Activated naive CD8-positive, alpha-beta T cell treated with anti-CD3 and anti-CD28 coated beads, Interleukin-2, amount 10 ng/mL, durations not matched to agents 7 days and 5 days (primary cell): ENCODE results near the gene CAV3. TPM values are rescaled to one million over a fixed set of nuclear protein-coding genes. Genes with fewer than 3 reads are reported as not detected.

Experiments used
- ATAC-seq: fragments of 150-1000 bp; cut with Tn5 transposase; one replicate; pipeline ENCODE4 v1.10.0; 2021; ENCODE audit warnings: low read depth, moderate library complexity
- POLR2A ChIA-PET: fragments of 350-600 bp; sonication (Branson Sonifier 250); formaldehyde crosslinking; loops from one replicate; lab custom pipeline; 2021; ENCODE audit warnings: antibody characterized with exemption; lab: Charles Lee
- DNase-seq: peaks from one replicate; pipeline ENCODE4 v3.0.0; 2021
- H3K27ac Mint-ChIP-seq: one replicate; pipeline ENCODE4 v1.8.0; 2022; ENCODE audit warnings: mild to moderate bottlenecking, mixed read lengths
- H3K27me3 Mint-ChIP-seq: one replicate; pipeline ENCODE4 v1.8.0; 2022; ENCODE audit warnings: mild to moderate bottlenecking, moderate library complexity, mixed read lengths
- H3K36me3 Mint-ChIP-seq: one replicate; pipeline ENCODE4 v1.8.0; 2021; ENCODE audit warnings: mild to moderate bottlenecking, mixed read lengths
- H3K4me1 Mint-ChIP-seq: one replicate; pipeline ENCODE4 v1.8.0; 2021; ENCODE audit warnings: mixed read lengths
- H3K4me3 Mint-ChIP-seq: one replicate; pipeline ENCODE4 v1.8.0; 2022; ENCODE audit warnings: mild to moderate bottlenecking, moderate library complexity, mixed read lengths
- H3K9me3 Mint-ChIP-seq: one replicate; pipeline ENCODE4 v1.8.0; 2021; ENCODE audit warnings: mixed read lengths
- total RNA-seq, 2 experiments: library from RNA; stranded (reverse); gene quantifications; one replicate each; pipeline ENCODE4 v1.2.3, GENCODE V29; 2021

CAV3 gene
- total RNA-seq, 2 experiments from 2014 or later: not detected

DNA sequence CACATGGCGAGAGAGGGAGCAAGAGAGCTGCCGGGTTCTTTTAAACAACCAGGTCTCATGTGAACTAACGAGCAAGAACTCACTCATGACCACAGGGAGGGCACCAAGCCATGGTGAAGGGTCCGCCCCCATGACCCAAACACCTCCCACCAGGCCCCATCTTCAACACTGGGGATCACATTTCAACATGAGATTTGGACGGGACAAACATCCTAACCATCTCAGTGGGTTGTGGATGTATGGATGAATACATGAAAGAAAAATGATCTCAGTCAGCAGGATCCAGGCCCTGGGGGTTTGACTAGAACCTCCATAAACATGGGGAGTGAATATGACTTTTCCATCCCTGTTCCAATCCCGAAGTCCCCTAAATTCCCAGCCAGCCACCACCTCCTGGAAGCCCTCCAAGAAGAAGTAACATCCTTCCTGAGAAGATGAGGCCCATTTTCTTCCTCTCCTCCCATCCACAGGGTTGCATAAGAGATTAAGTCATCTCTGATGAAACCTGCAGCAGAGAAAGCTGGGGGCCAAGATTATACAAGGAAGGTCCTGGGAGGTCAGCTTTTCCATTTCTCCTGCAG is 9.5 kb downstream of the CAV3 start:
- no peak overlapping the region for H3K4me3 Mint-ChIP-seq
- peaks cover 2% of the 10 kb centered on the region for H3K4me1 Mint-ChIP-seq
- DNase-seq (no peak), ATAC-seq (no peak)
- H3K36me3 Mint-ChIP-seq: no peaks in the 10 kb centered on the region
- POLR2A ChIA-PET: no interaction called here
- no peaks in the 10 kb centered on the region for H3K9me3 Mint-ChIP-seq
- no peak overlapping the region for H3K27ac Mint-ChIP-seq
- H3K27me3 Mint-ChIP-seq: peaks cover 9% of the 10 kb centered on the region

DNA sequence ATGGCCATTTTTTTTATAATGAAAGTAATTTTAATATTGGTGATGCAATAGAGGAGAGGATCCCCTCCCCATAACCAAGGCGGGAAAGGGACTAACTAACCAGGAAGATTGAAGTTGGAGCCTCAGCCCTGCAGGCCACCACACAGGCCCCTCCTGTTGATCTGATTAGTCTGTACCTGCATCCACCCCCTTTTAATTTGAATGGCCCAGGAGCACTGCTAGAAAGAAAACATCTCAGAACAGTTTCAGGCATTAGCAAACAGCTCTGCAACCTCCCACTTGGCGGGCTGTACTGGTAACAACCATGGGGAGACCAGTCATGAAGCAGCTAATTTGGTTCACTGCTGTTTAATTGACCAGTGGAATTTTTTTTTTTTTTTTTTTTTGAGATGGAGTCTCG is 10.3 kb downstream of the CAV3 start:
- no peak overlapping the region for H3K27ac Mint-ChIP-seq
- H3K4me3 Mint-ChIP-seq: no peak overlapping the region
- H3K36me3 Mint-ChIP-seq: no peaks in the 10 kb centered on the region
- H3K27me3 Mint-ChIP-seq: peaks cover 7% of the 10 kb centered on the region
- no peak for DNase-seq
- peaks cover 2% of the 10 kb centered on the region for H3K4me1 Mint-ChIP-seq
- ATAC-seq: no peak
- no peaks in the 10 kb centered on the region for H3K9me3 Mint-ChIP-seq
- POLR2A ChIA-PET: interaction anchor here (0.7 kb wide), 1 partner anchor 560 kb away, joined by 3 read pairs; no protein-coding TSS in a partner anchor

DNA sequence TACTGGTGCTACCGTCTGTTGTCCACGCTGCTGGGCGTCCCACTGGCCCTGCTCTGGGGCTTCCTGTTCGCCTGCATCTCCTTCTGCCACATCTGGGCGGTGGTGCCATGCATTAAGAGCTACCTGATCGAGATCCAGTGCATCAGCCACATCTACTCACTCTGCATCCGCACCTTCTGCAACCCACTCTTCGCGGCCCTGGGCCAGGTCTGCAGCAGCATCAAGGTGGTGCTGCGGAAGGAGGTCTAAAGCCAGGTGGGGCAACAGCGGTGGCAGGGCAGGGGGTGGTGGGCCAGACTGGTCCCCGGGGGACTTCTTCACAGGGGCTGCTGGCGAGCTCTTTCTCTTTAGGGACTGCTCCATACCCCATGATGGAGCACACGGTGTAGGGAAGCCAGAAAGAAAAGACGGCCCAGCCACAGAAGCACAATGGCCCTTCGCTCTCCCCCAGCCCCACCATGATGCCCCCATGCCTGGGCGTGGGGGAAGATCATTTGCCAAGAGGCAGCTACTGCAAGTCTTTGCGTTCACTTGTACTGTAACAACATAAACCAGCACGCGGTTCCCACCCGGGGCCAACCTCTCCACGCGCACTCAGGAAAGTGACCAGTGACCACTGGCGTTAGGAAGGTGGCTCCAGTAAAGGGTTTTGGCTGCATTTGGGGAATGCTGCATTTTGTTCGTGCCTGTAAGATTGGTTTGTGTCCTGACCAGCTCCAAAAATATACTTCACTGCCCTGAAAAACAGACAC is 12.2 kb downstream of the CAV3 start:
- Mint-ChIP-seq H3K9me3 (no peaks in the 10 kb centered on the region), H3K4me1 (no peaks in the 10 kb centered on the region), H3K27ac (no peak overlapping the region), H3K27me3 (peaks cover 7% of the 10 kb centered on the region), H3K4me3 (no peak overlapping the region), H3K36me3 (no peaks in the 10 kb centered on the region)
- no peak for ATAC-seq
- no peak for DNase-seq
- POLR2A ChIA-PET: no interaction called here

DNA sequence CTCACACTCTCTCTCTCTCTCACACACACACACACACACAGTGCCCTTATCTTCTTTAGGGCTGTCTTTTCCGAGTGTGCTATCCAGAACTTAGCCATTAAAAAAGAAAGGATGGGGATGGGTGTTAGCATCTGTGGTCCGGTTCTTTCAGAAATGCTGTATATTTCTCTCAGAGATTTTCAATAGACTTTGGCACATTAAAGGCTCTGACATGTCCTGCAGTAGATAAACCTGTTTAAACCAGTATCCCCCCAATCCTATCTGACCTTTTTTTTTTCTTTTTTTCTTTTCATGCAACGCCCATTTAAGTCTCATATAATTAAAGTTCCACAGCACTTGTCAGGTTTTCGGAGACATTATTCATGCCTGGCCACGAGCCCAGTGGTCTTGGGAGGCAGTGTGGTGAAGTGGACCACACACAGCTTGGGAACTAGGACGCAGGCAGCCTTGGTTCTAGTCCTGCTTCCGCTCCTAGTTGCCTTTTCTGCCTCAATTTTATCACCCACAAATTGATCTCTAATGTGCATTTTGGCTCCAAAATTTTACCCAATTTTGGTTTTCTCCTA is 13.3 kb downstream of the CAV3 start:
- peaks cover 4% of the 10 kb centered on the region for H3K27me3 Mint-ChIP-seq
- no peaks in the 10 kb centered on the region for H3K4me1 Mint-ChIP-seq

DNA sequence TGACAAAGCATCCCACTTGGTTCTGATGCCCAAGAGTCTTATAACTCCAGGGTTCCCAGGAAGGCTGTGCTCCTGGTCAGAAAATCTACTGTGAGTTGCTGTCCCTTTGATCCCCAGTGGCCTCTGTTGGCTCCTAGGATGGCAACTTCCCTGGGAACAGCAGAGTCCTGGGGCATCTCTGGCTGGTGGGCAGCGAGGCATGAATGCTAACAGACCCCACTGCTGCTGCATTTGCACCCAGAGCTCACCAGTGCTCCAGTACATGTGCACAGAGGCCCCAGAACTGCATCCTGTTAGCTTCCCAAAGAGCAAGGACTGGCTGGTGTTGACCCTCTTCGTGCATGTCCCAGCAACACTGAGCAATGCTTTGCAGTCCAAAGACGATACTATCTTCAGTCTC is 15.7 kb downstream of the CAV3 start:
- ATAC-seq: no peak
- Mint-ChIP-seq H3K27me3 (no peaks in the 10 kb centered on the region), H3K4me1 (no peaks in the 10 kb centered on the region), H3K9me3 (no peaks in the 10 kb centered on the region), H3K4me3 (no peak overlapping the region), H3K36me3 (no peaks in the 10 kb centered on the region), H3K27ac (no peak overlapping the region)
- POLR2A ChIA-PET: no interaction called here
- DNase-seq: no peak

More for the DNA sequence above, 13.3 kb downstream of the CAV3 start:
- Mint-ChIP-seq H3K9me3 (no peaks in the 10 kb centered on the region), H3K36me3 (no peaks in the 10 kb centered on the region), H3K4me3 (no peak overlapping the region), H3K27ac (no peak overlapping the region)
- ATAC-seq (no peak), DNase-seq (no peak)
- POLR2A ChIA-PET: no interaction called here

DNA sequence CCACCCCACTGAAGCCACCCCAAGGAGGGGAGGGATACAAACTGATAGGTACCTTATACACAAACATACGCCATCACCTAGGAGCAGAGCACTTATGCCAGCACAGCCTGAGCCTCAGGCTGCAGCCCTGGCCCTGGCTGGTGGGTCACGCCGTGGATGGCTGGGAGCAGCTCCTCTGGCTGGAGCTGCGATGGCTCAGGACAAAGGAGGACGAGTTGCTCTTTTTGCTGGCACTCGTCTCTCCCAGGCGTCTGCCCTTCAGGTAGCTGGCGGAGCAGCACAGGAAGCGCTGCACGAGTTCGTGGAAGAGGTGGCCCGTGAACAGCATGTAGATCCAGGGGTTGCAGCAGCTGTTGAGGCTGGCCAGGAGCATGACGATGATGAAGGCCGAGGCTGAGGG is 19.2 kb downstream of the CAV3 start:
- DNase-seq: no peak
- no peak overlapping the region for H3K27ac Mint-ChIP-seq
- ATAC-seq: no peak
- H3K4me3 Mint-ChIP-seq: no peak overlapping the region
- POLR2A ChIA-PET: no interaction called here
- H3K27me3 Mint-ChIP-seq: no peaks in the 10 kb centered on the region
- H3K9me3 Mint-ChIP-seq: no peaks in the 10 kb centered on the region
- H3K4me1 Mint-ChIP-seq: no peaks in the 10 kb centered on the region
- no peaks in the 10 kb centered on the region for H3K36me3 Mint-ChIP-seq

DNA sequence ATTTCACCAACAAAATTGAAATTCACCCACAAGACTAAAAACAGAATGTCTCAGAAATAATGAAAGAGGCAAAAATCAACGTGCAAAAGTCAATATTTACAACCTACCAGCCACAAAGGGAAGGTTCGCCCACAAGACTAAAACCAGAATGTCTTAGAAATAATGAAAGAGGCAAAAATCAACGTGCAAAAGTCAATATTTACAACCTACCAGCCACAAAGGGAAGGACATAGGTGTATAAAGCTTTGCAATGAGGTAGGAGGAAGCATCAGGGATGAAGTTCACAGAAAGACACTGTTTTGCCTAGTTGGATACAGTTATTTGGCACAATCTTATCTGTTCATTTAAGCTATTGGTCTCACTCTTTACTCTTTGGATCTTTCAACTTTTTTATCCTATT is 21.5 kb downstream of the CAV3 start:
- POLR2A ChIA-PET: no interaction called here
- Mint-ChIP-seq H3K27me3 (no peaks in the 10 kb centered on the region), H3K36me3 (no peaks in the 10 kb centered on the region), H3K4me3 (no peak overlapping the region), H3K9me3 (no peaks in the 10 kb centered on the region), H3K4me1 (no peaks in the 10 kb centered on the region), H3K27ac (no peak overlapping the region)
- ATAC-seq (no peak), DNase-seq (no peak)

DNA sequence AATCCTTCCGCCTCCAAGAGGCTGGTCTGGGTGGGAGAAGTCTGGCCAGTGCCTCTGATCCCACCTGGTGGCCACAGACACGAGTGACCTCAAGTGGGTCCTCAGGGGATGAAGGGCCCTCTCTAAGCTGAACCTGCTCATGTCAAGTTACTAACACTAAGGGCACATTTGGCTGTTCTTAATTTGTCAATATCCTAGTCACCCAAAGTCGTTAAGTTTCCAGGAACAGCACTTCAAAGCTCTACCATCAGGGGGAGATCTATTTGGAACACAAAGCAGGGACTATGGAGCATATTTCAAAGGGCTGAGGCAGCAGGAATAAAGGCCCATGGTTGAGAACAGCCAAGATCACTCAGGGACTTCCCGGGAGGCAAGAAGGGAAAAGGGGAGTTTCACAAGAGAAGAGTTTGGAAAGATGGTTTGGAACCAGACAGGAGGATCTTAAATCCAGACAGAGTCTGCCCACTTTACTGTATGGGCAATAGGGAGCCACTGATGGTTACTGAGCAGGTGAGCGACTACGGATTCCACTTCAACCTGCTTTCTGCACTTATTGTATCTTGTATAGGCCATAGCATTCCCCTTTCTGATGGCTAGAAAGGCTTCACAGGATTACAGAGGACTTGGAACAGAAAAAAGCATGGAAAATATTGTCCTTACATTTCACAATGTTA is 22.1 kb downstream of the CAV3 start:
- Mint-ChIP-seq H3K4me3 (no peak overlapping the region), H3K36me3 (no peaks in the 10 kb centered on the region), H3K27ac (no peak overlapping the region), H3K4me1 (no peaks in the 10 kb centered on the region), H3K27me3 (no peaks in the 10 kb centered on the region), H3K9me3 (no peaks in the 10 kb centered on the region)
- ATAC-seq: no peak
- POLR2A ChIA-PET: no interaction called here
- DNase-seq: no peak

DNA sequence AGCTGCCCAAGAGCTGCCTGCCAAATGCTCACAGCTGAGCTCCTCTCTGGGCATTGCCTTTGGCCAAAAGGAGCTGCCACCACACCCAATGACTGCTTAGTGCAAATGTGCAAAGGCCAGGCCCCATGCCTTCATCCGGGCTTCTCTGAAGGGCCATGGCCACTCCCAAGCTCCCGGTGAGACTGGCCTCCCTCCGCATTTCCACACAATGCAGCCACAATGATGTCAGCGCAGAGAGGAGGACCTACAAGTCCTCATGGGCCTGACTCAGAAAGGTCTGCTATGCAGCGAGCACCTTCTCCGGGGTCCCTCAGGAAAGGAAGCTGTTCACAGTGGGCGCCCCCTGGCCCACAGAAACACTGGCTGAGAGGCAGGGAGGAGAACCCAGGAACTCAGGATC is 23.1 kb downstream of the CAV3 start:
- no peak for DNase-seq
- ATAC-seq: no peak
- H3K4me1 Mint-ChIP-seq: no peaks in the 10 kb centered on the region
- H3K4me3 Mint-ChIP-seq: no peak overlapping the region
- POLR2A ChIA-PET: no interaction called here
- no peaks in the 10 kb centered on the region for H3K36me3 Mint-ChIP-seq
- no peaks in the 10 kb centered on the region for H3K27me3 Mint-ChIP-seq
- H3K9me3 Mint-ChIP-seq: no peaks in the 10 kb centered on the region
- no peak overlapping the region for H3K27ac Mint-ChIP-seq

DNA sequence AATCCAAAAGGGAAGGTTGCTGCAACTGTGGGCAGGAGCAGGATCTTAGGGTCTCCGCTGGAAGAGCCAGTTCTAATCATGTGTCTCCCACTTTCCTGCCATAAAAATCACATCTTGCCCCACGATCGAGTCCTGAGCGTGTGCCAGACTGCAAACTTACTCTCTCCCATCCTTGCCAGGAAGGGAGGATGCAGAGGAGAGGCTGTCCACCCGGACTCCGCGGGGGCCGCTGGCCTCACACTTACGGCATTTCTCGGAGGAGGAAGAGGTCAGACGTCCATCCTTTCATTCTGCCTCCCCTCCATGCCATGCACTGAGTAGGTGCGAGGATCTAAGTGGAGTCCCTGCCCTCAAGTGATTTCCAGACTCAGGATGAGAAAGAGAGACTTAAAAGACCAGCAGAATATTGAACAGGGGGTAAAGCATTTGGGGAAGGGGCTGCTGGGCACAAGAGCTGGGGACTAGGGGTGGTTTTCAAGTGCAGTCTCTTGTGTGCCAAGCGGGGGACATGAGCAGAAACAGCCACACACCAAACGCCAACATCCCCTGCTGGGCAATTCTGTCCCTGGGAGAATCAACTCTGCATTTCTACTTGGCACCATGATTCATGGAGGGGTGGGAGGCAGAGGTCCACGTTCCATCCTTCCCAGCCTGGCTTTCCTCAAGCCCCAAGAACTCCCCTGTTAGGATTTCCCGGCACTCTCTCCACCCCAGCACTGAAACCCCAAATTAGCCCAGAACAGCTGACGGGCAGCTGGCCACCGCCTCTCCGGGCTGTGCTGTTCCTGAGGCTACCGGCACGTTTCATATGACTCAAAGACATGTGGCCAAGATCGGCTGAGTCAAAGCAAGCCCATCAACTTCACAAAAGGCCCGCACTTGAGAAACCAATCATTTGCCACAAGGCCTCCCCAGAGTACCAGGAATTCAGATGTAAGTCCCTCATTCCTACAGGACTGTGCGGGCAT is 24.2 kb downstream of the CAV3 start:
- no peak for ATAC-seq
- H3K4me1 Mint-ChIP-seq: no peaks in the 10 kb centered on the region
- no peak overlapping the region for H3K4me3 Mint-ChIP-seq
- H3K36me3 Mint-ChIP-seq: no peaks in the 10 kb centered on the region
- H3K9me3 Mint-ChIP-seq: no peaks in the 10 kb centered on the region
- H3K27ac Mint-ChIP-seq: no peak overlapping the region
- POLR2A ChIA-PET: no interaction called here
- no peaks in the 10 kb centered on the region for H3K27me3 Mint-ChIP-seq
- no peak for DNase-seq

DNA sequence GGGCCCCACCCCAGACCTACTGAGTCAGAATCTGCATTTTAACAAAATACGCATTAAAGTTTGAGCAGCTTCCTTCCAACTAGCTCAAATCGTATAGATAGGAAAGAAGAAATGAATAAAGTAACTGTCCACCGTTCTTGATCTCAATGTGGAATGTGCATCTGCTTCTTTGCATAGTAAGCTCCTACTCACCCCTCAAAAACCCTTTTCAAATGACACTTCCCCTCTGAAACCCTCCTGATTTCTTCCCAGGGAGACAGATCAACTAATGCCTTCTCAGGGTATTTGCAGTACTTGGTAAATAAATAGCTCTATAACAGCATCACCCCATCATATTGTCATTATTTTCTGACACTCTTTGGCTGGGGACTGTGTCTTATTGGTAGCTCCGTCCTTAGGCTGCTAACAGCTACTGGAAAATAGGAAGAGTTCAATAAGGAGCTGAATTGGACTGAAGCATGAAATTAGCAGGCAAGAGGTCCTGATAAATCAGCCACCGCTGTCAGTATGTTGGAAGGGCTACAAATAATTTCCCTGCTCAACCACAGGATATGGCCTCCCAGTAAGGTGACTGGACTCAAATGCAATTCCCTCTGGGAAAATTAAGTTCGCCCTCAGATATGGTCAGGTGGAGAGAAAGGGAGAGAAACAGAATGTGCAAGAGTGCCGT is 25.6 kb downstream of the CAV3 start:
- no peak overlapping the region for H3K27ac Mint-ChIP-seq
- no peaks in the 10 kb centered on the region for H3K27me3 Mint-ChIP-seq
- POLR2A ChIA-PET: no interaction called here
- H3K4me3 Mint-ChIP-seq: no peak overlapping the region
- ATAC-seq (no peak), DNase-seq (no peak)
- no peaks in the 10 kb centered on the region for H3K36me3 Mint-ChIP-seq
- H3K9me3 Mint-ChIP-seq: no peaks in the 10 kb centered on the region
- H3K4me1 Mint-ChIP-seq: no peaks in the 10 kb centered on the region

DNA sequence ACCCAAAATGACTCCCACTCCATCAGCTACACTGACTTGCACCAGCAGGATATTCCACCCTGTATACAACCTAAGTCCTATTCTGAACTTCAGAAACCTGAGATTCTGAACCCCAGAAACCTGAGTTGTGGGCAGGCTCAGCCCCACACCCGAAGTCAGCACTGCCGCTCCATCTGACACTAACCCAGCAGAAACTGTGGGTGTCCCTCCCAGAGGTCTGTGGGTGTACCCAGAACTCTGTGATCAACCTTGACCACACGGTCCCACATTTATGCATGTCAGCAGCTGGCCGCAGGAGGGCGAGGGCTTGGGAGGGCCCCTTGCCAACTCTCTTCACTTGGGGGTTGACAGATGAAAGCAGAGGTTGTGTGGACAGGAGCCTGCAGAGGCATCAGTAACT is 26.5 kb downstream of the CAV3 start:
- H3K36me3 Mint-ChIP-seq: no peaks in the 10 kb centered on the region
- H3K27ac Mint-ChIP-seq: no peak overlapping the region
- no peaks in the 10 kb centered on the region for H3K27me3 Mint-ChIP-seq
- H3K4me3 Mint-ChIP-seq: no peak overlapping the region
- no peaks in the 10 kb centered on the region for H3K4me1 Mint-ChIP-seq
- DNase-seq: no peak
- no peaks in the 10 kb centered on the region for H3K9me3 Mint-ChIP-seq
- POLR2A ChIA-PET: no interaction called here
- ATAC-seq: no peak
